DMS114 treated with DMSO at 0.1 percent for 48 hours (cell line): ENCODE data around the gene ACTA2.
A peak's percentile ranks its signal among the peaks of the same experiment; 100 is the strongest.

Experiments
- DNase-seq: peaks from one replicate; lab custom pipeline; 2025; ENCODE audit not compliant: unreplicated experiment; lab: John Stamatoyannopoulos, UW

Gene ACTA2

DNA sequence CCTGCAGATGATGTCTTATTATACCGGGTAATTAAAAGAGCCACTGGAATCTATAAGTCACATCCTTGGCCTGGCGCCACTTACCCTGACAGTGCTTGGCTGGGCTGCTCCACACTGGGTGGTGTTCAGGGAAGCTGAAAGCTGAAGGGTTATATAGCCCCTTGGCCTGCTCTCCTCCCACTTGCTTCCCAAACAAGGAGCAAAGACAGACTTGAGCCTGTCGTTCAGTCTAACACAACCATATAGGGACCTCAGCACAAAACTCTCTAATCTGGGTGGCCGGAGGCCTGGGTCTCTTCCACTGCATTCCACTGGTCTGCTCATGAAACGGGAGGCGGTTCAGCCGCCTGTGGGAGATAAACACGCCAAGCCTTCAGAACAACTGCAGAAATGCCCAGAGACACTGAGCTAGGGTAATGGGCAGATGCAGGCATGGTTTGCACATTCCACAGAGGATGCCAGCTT is at the start of gene ACTA2:
ACTA2 (minus strand) TSS at position 127 of the 465 bp plus-strand sequence. CDS start 3,843 bp downstream, outside the sequence.
- no peak for DNase-seq

- no peak for DNase-seq
These were observed 49.1 kb upstream of the ACTA2 start for GRCh38 chr10:89001729-89002072.

DNA sequence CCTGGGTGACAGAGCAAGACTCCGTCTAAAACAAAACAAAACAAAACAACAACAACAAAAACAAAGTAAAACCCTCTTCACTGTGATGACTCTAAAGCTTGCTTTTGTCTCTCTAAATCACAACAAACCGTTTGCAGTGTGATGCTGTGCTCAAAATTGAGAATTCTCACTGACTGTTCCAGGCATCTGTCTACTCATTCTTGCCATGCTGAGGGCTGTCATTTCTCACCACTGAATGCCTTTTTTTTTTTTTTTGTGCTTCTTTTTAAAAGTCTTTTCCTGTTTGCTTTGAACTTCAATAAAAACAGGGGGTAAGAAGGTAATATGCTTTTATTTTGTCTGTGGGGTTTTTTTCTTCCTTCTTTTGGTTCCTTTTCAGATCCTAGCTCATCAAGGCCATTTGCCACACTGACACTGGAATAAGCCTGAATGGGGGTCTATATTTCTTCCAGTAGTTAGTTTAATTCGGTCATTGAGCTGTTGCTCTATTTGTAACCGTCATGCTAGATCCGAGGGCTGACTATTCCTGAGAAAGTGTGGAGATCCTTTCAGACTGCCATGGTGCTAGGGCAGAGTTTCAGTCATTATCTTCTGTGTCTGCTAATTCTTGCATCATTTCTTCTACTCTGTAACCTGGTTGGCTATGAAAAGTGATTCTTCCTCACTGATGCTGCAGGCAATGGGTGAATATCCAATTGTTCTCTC is 48.6 kb upstream of the ACTA2 start:
- no peak for DNase-seq

DNA sequence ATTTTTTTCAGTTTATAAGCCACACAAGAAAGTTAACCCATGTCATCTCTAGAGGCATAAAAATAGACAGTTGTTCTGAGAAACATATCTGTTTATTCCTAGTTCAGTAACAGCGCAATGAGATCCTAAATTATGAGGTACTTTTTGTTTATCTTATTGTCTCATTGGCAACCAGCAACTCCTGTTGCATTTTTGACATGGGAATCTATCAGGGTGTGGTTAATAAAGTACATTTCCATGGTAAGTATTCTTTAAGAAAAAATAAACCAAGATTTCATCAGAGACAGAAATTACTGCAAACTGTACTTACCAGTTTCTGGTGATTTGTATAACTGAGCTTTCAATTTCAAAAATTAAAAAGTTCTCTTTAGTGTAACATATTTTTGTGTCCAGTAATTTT is 47.1 kb upstream of the ACTA2 start:
- DNase-seq = no peak

DNA sequence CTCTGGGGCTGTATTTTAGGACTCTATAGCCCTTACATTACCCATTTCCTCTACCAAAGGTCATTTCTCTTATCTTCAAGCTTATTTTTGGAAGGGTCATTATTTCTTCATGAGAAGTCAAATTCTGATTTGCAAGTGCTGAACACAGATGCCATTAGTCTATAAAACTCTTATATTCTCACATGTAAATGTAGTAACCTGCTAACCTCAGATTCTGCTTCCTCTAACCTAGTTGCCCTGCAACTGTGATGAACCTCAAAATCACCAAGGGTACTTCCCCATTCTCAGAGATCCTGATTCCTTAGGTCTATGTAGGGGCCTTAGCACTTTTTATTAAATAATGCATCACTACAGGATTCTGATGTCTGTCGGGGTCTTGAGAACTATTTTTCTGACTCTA is 44.4 kb upstream of the ACTA2 start:
- DNase-seq = no peak

GRCh38 chr10:88995156-88995876 is 42.7 kb upstream of the ACTA2 start:
- no peak for DNase-seq

DNA sequence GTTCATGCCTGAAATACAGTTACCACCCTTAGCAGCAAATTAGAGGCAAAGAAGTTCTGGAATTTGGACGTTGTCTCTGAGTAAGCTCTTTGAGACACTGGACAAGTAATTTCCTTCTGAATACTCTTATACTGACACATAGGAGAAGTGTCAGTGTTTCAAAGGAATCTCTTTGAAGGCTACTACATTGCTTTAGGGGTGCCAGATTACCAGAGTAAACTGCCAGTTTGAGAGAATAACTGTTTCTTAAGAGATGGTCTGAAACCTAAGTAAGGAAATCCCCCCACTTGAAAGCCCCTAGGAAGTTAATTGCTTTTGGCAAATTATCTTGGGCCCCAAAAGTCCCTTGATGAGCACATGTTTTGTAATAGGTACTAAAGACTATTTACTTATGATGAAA is 41.4 kb upstream of the ACTA2 start:
- DNase-seq = no peak

DNA sequence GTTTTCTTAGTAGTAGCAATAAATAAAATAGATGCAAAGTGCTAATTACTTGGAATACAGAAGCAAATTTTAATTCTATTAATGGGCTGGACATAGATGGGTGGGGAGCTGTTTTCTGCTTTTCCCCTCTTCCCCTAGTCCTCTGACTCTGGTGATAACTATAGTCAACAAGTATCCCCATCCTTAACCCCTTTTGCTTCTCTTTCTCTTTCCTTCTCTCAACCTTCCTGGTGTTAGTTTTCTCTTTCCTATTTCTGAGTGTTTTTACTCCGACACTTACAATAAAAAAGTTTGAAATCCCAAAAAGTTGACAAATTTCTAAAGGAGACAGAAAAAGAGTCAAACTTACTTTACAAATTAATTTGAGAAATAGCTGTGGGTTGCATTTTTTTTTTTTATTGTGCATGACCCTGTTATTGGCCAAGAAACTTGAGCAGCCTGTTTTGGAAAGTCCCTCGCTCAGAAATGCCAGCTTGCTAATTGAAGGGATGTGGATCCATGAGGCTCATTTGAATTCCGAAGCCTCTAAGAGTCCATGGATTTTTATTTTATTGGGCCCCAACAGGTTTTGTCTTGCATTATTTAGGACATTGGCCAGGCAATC is 40.5 kb upstream of the ACTA2 start:
- no peak for DNase-seq

- no peak for DNase-seq
These were observed 39.3 kb upstream of the ACTA2 start for GRCh38 chr10:88991899-88992320.

GRCh38 chr10:88991161-88991898 is 38.8 kb upstream of the ACTA2 start:
- DNase-seq = peak; percentile 18

DNA sequence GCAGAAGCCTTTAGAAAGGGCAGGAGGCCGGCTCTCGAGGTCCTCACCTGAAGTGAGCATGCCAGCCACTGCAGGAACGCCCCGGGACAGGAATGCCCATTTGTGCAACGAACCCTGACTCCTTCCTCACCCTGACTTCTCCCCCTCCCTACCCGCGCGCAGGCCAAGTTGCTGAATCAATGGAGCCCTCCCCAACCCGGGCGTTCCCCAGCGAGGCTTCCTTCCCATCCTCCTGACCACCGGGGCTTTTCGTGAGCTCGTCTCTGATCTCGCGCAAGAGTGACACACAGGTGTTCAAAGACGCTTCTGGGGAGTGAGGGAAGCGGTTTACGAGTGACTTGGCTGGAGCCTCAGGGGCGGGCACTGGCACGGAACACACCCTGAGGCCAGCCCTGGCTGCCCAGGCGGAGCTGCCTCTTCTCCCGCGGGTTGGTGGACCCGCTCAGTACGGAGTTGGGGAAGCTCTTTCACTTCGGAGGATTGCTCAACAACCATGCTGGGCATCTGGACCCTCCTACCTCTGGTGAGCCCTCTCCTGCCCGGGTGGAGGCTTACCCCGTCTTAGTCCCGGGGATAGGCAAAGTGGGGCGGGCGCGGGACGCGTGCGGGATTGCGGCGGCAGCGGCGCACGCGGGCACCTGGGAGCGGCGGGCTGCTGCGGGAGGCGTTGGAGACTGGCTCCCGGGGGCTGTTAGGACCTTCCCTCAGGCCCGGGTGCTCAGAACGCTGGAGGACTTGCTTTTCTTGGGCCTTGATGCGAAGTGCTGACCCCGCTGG is 38.0 kb upstream of the ACTA2 start, which contains the start of gene FAS:
FAS (plus strand) TSS at position 415 of the 777 bp plus-strand sequence; CDS start at position 494, 79 bp downstream.
- DNase-seq = no peak

GRCh38 chr10:88989824-88990383 is 37.3 kb upstream of the ACTA2 start:
- no peak for DNase-seq

DNA sequence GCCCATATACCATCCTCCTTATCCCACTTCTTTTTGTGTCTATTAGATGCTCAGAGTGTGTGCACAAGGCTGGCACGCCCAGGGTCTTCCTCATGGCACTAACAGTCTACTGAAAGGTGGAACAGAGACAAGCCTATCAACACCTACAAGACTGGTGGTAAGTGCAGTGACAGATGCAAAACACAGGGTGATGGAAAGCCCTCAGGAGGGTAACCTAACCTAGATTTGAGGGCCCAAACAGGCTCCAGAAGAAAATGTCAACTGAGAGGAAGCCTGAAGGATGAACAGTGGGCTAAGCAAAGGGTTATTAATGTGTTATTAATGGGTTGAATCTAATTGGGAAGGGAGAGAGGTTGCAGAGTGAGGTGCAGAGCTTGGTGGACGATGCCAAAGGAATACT is 36.9 kb upstream of the ACTA2 start:
- DNase-seq = no peak

GRCh38 chr10:88987840-88988239 is 35.3 kb upstream of the ACTA2 start:
- no peak for DNase-seq

DNA sequence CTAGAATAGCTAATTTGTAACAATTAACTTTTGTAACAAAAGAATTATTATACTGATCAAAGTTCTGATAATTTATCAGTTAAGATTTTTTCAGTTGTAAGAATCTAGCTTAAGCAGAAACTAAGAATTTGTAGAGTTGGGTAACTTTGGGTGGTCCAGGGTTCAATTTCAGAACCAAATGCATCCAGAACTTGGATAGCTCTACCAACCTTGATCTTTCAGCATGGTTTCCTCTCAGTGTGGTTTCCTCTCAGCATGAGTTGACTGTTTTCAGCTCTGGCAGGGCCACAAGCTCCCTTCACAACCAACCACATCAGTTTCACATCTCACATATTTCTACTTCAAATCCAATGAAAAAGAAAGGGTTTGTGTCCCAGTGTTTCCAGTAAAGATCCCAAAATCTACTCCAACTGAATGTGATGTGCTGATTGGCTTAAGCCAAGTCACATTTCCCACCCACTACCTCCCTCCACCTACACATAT is 34.7 kb upstream of the ACTA2 start:
- DNase-seq = no peak

DNA sequence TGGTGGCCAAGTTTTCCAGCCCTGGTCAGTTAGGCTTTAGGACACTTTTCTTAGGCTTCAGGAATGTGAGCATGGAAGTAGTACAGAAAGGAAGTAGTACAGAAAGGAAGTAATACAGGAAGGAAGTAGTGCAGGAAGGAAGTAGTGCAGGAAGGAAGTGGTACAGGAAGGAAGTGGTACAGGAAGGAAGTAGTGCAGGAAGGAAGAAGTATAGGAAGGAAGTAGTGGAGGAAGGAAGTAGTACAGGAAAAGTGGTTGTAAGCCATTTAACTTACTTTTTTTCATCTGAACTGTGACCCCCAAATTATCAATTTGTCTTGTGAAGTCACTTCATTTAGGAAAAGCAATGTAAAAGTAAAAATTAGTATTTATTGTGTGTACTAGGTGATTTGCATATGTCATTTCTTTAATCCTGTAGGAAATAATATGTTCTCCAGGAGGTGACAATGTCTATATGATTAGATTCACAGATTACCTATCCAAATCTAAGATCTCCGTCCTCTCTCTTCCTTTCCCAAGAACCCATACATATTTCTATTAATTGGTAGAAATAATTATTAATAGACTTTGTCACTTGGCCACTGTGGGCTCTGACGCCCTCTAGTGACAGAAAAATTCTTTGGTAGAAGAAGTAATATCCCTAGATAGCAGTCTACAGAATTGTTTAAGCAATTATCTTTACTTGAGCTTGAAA is 34.1 kb upstream of the ACTA2 start:
- DNase-seq = no peak

GRCh38 chr10:88984525-88984924 is 32.0 kb upstream of the ACTA2 start:
- no peak for DNase-seq

DNA sequence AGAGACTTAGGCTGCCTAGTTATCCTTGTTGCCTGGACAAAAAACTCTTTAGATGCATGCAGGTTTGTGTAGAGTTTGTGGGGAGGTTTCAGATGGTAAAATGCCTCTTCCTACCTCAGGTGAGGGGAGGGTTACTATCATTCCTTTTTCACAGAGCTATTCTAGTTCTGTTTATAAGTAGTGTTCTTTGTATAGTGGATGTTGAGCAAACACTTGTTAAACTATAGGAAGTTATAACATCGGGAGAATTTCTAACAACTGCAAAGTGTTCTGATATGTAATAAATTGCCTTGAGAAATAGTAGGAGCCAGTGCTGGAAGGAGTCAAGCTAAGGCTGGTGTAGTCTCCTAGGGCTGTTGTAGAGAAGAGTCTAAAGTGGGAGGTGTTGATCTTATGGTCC is 31.4 kb upstream of the ACTA2 start:
- DNase-seq = no peak

DNA sequence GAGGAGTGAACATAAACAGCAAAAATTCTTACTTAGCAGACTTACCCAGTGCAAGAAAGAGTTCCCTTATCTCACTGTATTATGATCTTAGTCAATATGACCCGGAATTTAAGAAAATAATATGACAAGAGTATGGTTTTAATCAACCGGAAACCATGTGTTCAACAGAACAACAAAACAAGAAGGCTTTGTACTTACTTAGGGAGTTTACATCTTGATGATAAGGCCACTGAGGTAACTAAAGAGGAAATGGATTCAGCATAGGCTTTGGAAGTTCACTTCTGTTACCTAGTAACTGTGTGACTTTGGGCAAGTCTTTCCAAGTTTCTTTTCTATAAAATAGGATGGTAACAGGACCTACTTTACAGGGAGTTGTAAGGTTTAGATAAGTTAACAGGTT is 30.6 kb upstream of the ACTA2 start:
- no peak for DNase-seq

- no peak for DNase-seq
These were observed 29.8 kb upstream of the ACTA2 start for GRCh38 chr10:88982366-88982765.
